HG02884 (cell line): ENCODE measurements around the gene MBOAT2.
"Not testable (repeated sequence)": the region's sequence is repeated elsewhere in the genome, so short reads cannot be mapped to it uniquely, and the experiment has no call there.

Experiments
- ATAC-seq: cut with Tn5 transposase; IDR thresholded peaks from one replicate; pipeline ENCODE4 v1.9.1; 2021; ENCODE audit warnings: mild to moderate bottlenecking, moderate library complexity; ENCODE audit not compliant: unreplicated experiment

The MBOAT2 gene

DNA sequence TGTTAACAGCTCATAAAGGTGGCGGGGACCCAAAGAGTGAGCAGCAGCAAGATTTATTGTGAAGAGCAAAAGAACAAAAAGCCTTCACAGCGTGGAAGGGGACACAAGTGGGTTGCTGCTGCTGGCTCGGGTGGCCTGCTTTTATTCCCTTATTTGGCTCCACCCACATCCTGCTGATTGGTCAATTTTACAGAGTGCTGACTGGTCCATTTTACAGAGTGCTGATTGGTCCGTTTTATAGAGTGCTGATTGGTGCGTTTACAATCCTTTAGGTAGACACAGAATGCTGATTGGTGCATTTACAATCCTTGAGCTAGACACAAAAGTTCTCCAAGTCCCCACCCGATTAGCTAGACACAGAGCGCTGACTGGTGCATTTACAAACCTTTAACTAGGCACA is 100.7 kb downstream of the MBOAT2 start:
- ATAC-seq: not testable (repeated sequence)

DNA sequence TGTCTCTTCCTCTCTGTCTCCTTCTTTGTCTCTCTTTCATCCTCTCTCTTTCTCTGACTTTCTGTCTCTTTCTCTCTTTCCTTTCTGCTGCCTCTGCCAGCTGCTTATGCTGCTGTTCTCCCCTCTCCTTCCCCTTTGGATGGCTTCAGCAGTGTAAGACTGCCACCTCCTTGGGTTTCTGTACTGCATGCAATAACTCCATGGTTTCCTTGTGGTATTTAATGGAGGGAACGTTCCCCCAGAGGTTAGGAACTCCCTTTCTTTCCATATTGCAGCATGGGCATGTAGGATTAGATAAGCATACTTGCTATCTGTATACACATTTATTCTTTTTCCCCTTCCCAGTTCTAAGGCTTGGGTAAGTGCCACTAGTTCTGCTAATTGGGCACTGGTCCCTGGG is 106.3 kb downstream of the MBOAT2 start:
- not testable (repeated sequence) for ATAC-seq

GRCh38 chr2:8896671-8897070 is 106.8 kb downstream of the MBOAT2 start:
- ATAC-seq: not testable (repeated sequence)

DNA sequence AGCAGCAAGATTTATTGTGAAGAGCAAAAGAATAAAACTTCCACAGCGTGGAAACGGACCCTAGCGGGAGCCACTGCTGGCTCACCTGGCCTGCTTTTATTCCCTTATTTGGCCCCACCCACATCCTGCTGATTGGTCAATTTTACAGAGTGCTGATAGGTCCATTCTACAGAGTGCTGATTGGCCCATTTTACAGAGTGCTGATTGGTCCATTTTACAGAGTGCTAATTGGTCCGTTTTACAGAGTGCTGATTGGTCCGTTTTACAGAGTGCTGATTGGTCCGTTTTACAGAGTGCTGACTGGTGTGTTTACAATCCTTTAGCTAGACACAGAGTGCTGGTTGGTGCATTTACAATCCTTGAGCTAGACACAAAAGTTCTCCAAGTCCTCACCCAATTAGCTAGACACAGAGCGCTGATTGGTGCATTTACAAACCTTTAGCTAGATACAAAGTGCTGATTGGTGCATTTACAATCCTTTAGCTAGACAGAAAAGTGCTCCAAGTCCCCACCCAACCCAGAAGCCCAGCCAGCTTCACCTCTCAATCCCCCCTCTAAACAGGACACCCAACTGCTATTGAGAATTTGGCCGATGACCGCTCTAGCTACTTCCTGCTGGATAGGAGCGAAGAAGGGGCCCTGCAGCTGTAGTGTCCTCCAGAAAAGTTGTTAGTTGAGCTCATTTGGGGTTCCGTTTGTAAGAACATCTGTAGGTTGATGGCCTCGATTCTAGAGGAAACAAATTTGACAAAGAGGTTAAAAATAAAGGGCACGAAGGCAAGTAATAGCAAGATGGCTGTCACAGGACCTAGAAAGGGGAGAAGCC is 108.2 kb downstream of the MBOAT2 start:
- not testable (repeated sequence) for ATAC-seq

- ATAC-seq: no peak
Measured at GRCh38 chr2:8893978-8894820, 109.3 kb downstream of the MBOAT2 start.

GRCh38 chr2:8893474-8893873 is 110.0 kb downstream of the MBOAT2 start:
- no peak for ATAC-seq

- no peak for ATAC-seq
Measured at GRCh38 chr2:8892111-8892510, 111.4 kb downstream of the MBOAT2 start.

DNA sequence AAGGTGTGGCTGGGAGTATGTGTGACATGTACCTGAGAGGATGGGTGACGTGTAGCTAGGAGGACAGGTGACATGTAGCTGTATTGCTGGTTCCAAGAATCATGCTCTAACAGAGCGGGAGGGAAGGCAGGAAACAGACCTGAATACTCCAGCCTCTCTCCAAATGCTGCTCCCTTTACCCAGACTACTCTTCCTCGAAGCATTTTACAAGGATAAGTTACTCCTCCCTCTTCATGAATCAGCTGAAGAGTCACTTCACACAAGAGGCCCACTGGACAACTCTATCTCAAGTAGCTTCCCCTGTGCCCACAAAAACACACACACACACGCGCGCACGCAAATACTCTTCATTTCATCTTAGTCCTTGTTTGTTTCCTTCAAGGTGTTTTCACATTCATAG is 113.5 kb downstream of the MBOAT2 start:
- no peak for ATAC-seq

GRCh38 chr2:8888963-8889362 is 114.5 kb downstream of the MBOAT2 start:
- ATAC-seq: no peak

- no peak for ATAC-seq
Measured at GRCh38 chr2:8886876-8887275, 116.6 kb downstream of the MBOAT2 start.

DNA sequence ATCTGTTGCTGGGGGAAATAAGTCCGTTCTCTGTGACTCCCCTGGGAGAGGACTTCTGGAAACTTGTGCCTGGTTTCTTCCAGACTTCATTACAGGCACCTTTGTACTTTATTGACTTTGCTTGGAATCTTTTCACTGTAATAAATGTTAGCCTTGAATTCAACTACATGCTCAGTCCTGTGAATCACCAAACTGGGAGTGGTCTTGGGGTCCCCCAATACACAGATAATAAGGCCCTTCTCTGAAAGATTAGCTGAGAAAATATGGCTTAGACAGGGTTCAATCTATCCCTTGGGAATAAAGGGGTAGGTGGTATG is 117.3 kb downstream of the MBOAT2 start:
- ATAC-seq: no peak

DNA sequence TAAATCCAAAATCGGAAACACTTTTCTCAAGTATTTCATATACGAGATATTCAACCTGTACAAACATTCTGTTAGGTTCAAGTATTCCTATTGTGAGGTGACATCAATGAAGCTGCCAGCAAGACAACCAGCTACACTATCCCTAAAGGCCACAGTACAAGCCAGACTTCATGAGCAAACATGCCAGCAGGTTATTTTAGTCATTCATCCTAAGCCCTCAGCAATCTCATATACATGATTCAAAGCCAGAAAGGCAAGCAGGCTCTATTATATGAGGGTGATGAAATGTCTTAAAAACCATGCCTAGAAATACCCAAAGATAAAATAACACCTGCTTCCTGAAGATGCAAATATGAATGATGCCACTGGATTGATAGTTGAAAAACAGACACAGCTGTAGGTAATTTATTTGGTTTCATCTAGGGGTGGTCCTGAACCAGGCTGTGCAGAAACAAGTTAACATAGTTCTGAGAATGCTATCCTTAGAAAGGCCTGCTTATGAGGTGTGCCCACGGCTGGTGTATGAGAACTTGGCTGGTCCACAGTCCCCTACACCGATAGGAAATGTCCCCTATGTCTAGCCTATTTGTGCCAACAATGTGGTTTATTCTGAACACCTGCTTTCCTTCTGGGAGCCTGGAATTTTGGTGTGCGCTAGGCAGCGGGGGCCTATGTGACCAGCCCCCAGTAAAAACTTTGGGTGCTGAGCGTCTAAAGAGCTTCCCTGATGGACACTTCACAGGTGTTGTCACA is 117.9 kb downstream of the MBOAT2 start:
- ATAC-seq: no peak

- ATAC-seq: no peak
Measured at GRCh38 chr2:8884812-8885211, 118.7 kb downstream of the MBOAT2 start.

DNA sequence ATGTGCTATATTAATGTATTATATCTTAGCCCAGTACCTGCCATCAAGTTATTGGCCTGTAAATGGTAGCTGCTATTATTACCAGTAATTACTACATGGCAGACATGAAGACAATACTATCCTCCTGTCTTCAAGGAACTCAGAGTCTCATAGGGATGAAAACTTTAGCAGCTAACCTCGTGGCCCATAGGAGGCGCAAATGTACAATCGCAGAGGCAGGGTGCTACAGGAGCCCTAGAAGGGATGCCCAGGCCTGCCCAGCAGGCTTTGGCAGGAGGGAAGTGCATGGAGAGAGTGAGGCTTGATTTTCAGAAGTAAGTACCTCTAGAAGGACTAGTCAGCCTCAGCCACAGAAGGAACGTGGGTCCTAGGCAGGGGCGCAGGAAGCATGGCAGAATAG is 121.4 kb downstream of the MBOAT2 start:
- no peak for ATAC-seq

GRCh38 chr2:8877894-8878293 is 125.6 kb downstream of the MBOAT2 start:
- ATAC-seq: no peak

DNA sequence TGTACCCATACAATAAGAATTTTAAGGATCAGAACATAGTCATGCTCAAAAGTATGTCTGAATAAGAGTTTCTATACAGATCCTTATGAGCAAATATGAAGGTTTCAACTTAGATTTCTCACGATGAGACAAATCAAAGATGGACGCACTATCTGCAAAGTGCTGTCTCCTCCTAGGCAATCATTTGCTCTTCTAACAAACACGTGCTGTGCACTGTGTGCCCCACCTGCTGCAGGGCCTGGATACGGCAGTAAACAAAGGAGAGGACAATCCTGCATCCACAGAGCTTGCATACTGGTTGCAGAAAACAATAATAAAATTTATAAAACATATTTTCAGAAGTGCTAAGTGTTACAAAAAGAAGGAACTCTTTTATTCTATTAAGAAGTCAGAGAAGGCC is 126.2 kb downstream of the MBOAT2 start:
- ATAC-seq: no peak

DNA sequence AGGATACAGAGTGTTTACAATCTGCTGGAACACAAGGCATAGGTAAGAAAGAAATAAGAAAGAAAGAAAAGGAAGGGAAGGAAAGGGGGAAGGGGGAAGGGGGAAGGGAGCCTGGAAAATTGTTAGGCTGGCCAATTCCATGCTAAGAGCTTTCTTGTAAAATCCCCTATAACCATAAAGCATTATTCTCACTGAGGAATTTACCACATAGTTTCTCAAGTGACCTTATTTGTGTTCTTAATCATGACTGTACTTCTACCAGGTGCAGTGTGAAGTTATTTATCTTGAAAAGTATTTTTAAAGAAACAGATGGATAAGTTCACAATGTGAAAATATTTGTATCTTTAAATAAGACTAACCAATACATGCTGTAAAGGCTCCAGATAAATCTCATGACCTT is 126.9 kb downstream of the MBOAT2 start:
- no peak for ATAC-seq

- no peak for ATAC-seq
Measured at GRCh38 chr2:8872821-8873432, 130.6 kb downstream of the MBOAT2 start.

DNA sequence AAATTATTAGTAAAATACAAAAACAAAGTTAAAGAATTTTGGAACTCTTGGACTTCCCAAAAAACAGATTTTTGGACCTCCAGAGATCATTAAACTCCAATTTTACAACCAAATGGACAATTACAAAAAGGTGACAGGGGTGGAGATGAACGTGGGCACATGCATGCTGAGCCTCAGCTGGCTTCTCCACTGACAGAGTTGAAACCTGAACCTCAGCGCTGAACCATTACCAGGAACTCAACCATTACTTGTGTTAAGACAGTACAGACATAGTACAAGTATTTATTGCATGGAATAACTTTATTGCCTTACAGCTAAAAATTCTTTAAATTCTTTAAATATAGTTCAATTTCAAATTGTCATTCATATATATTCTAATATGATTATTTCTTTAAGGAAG is 133.0 kb downstream of the MBOAT2 start:
- ATAC-seq: no peak

GRCh38 chr2:8867363-8867762 is 136.1 kb downstream of the MBOAT2 start:
- no peak for ATAC-seq

- no peak for ATAC-seq
Measured at GRCh38 chr2:8863331-8863953, 140.0 kb downstream of the MBOAT2 start.
